ENCODE measurements around the gene CENPB. TPM values are rescaled to one million over a fixed set of nuclear protein-coding genes. Genes with fewer than 3 reads are reported as not detected.
A peak's percentile ranks its signal among the peaks of the same experiment; 100 is the strongest.

Gene CENPB
- total and polyA plus RNA-seq, 2 of the 4 experiments (the other 2 are of a cell fraction), result 45.7 to 59.1 TPM

DNA sequence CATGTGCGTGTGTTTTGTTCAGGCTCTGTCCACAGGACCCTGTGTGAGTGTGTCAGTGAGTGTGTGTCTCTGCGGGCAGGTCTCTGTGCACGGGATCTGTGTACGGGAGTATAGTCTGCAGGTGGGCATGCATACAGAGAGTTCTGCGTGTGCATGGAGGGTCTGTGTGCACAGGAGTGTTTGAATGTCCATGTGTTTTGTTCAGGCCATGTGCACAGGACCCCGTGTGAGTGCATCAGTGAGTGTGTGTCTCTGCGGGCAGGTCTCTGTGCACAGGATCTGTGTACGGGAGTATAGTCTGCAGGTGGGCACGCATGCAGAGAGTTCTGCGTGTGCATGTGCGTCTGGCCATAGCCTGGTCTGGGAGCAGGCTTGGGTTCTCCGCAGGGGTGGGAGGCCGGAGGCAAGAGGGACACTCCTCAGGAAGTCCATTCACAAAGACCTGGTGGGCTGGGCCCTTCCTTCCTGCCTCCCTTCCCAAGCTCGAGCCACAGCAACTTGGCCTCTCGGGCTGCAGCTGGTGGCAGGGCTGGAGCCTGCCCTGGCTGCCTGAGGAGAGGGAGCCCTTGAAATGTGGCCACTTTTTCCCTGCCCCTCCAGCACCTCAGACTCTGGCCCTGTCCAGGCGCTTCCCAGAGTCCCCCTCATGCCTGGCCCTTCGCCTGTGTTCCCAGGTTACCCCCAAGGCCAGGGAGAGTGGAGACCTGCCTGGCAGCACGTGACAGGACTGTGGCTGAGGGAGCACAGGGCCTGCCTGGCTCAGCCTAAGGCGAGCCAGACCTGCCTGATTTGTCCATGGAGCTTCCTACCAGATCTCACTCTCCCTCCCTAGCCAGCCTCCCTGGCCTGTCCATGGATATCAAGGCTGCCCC is 47.2 kb downstream of the CENPB start:
- Histone ChIP-seq H4K20me1 (ENCODE audit: insufficient read depth, low read length) (no peaks in the 10 kb centered on the region), H2AFZ (replicated peaks; ENCODE audit: low read length, poor library complexity) (no peak overlapping the region), H4K8ac (ENCODE audit: low read depth in 2 of 2, low read length in 2 of 2) (no peak overlapping the region), H3K4me1 (ENCODE audit: control insufficient read depth, insufficient read depth, low read length) (no peaks in the 10 kb centered on the region), H3K9ac (ENCODE audit: low read depth, low read length) (no peak overlapping the region), H3K14ac (replicated peaks; ENCODE audit: low read depth, low read length) (no peak overlapping the region), H3K56ac (ENCODE audit: extremely low read depth, insufficient read depth, low read length) (no peak overlapping the region), H3K79me1 (ENCODE audit: low read depth in 1 of 2, low read length in 2 of 2) (no peaks in the 10 kb centered on the region), H3K27ac (ENCODE audit: insufficient read depth, low read length) (no peak overlapping the region), H4K91ac (ENCODE audit: insufficient read depth, low read depth, low read length) (no peak overlapping the region), H3K9me1 (ENCODE audit: insufficient read depth, low read length) (no peaks in the 10 kb centered on the region), H4K5ac (ENCODE audit: low read depth, low read length) (no peak overlapping the region), H3K4ac (ENCODE audit: low read depth, low read length) (no peak overlapping the region), H3K23ac (ENCODE audit: low read depth, low read length) (no peak overlapping the region), H2BK15ac (ENCODE audit: low read depth, low read length) (no peak overlapping the region), H2AK5ac (ENCODE audit: low read depth, low read length) (no peak overlapping the region), H3K9me3 (ENCODE audit: control insufficient read depth, insufficient read depth, low read length) (no peaks in the 10 kb centered on the region), H3K4me3 (ENCODE audit: insufficient read depth, low read depth, low read length) (no peak overlapping the region), H2BK120ac (ENCODE audit: low read depth, low read length) (no peak overlapping the region), H3K18ac (ENCODE audit: low read depth, low read length) (no peak overlapping the region), H3K27me3 (ENCODE audit: control insufficient read depth, insufficient read depth, low read length) (peaks cover 22% of the 10 kb centered on the region), H3K36me3 (ENCODE audit: control insufficient read depth, insufficient read depth, low read length) (no peaks in the 10 kb centered on the region), H2BK20ac (ENCODE audit: low read depth, low read length) (no peak overlapping the region), H3K4me2 (ENCODE audit: low read depth, low read length) (no peak overlapping the region), H2AK9ac (replicated peaks; ENCODE audit: low read depth, low read length, poor library complexity) (peak overlapping the region; percentile 13), H2BK5ac (ENCODE audit: low read depth, low read length, poor library complexity, severe bottlenecking) (no peak overlapping the region)
- DNase-seq, result no peak
- no peak for TF ChIP-seq NFE2L2 (IDR thresholded peaks at IDR 0.05; ENCODE audit: low read depth, low read length)
- no peak for TF ChIP-seq RAD21 (IDR thresholded peaks at IDR 0.05; ENCODE audit: low read length)
- TF ChIP-seq SMC3 (IDR thresholded peaks at IDR 0.05; ENCODE audit: low read depth, low read length), result no peak
- TF ChIP-seq, protein P1, sequence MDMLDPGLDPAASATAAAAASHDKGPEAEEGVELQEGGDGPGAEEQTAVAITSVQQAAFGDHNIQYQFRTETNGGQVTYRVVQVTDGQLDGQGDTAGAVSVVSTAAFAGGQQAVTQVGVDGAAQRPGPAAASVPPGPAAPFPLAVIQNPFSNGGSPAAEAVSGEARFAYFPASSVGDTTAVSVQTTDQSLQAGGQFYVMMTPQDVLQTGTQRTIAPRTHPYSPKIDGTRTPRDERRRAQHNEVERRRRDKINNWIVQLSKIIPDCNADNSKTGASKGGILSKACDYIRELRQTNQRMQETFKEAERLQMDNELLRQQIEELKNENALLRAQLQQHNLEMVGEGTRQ (IDR thresholded peaks at IDR 0.05; ENCODE audit: low read depth, low read length), result no peak
- no peak for TF ChIP-seq FOS (IDR thresholded peaks at IDR 0.05; ENCODE audit: low read depth, low read length)
- no peak for TF ChIP-seq MAZ (IDR thresholded peaks at IDR 0.05; ENCODE audit: borderline replicate concordance, low read depth, low read length)
- TF ChIP-seq, protein P2, sequence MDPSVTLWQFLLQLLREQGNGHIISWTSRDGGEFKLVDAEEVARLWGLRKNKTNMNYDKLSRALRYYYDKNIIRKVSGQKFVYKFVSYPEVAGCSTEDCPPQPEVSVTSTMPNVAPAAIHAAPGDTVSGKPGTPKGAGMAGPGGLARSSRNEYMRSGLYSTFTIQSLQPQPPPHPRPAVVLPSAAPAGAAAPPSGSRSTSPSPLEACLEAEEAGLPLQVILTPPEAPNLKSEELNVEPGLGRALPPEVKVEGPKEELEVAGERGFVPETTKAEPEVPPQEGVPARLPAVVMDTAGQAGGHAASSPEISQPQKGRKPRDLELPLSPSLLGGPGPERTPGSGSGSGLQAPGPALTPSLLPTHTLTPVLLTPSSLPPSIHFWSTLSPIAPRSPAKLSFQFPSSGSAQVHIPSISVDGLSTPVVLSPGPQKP (IDR thresholded peaks at IDR 0.05; ENCODE audit: borderline replicate concordance, low read depth, low read length), result no peak
- TF ChIP-seq MXI1 (IDR thresholded peaks at IDR 0.05; ENCODE audit: borderline replicate concordance, low read depth, low read length), result no peak
- TF ChIP-seq CHD1 (IDR thresholded peaks at IDR 0.05; ENCODE audit: low read depth, low read length), result no peak
- POLR2A ChIA-PET (ENCODE audit: unreplicated experiment), result no interaction called here
- dilution Hi-C loops (cut with HindIII; ENCODE audit: low sequenced_read_pairs, unreplicated experiment), result no loop called here
- no TSS peak for BruUV-seq (replicated peaks)
- intact Hi-C loops (cut with micrococcal nuclease), result no loop called here
- in situ Hi-C loops (cut with MboI; ENCODE audit: low sequenced_read_pairs), result no loop called here
- WGBS, 2 experiments (ENCODE audit: extremely low coverage in 2 of 2, insufficient read length in 1 of 2), result 90% methylated on average over 11 of the region's 19 CpGs; no CpG with 5 or more reads in 1 of the 2 experiments
- CTCF ChIA-PET, result interaction anchor here (0.6 to 1.4 kb wide), 2 partner anchors 14 to 43 kb away, joined by 3 read pairs; no protein-coding TSS in a partner anchor
- no peak for ATAC-seq (ENCODE audit: low read depth)

Measured in IMR-90 (cell line).